HepG2 (cell line): Measurements from ENCODE around the gene CERS1. TPM values are rescaled to one million over a fixed set of nuclear protein-coding genes. Genes with fewer than 3 reads are reported as not detected.

Experiments
- ELK4 ChIP-seq: sonication (generic); formaldehyde crosslinking; IDR thresholded peaks from 2 replicates; pipeline ENCODE4 v1.9.0; 2021; ENCODE audit warnings: missing genetic modification reagents, borderline replicate concordance
- FOXA1 ChIP-seq, 2 experiments: fragments of 450-650 bp in 1 of 2; sonication (generic) in 1 of 2; formaldehyde crosslinking in 1 of 2; IDR thresholded peaks; 2 replicates each; pipeline versions ENCODE4 v1.4.0 to v1.6.1; 2016 to 2020; ENCODE audit warnings: missing genetic modification reagents in 1 of 2
- KDM3A ChIP-seq: IDR thresholded peaks from 2 replicates; pipeline ENCODE4 v1.6.1; 2018; ENCODE audit warnings: low read depth, missing compliant biosample characterization
- MEIS2 ChIP-seq: sonication (generic); formaldehyde crosslinking; IDR thresholded peaks from 2 replicates; pipeline ENCODE4 v1.9.0; 2021; ENCODE audit warnings: mild to moderate bottlenecking, missing genetic modification reagents
- MYC ChIP-seq: sonication (generic); formaldehyde crosslinking; IDR thresholded peaks from 2 replicates; pipeline ENCODE4 v1.9.0; 2021; ENCODE audit warnings: missing genetic modification reagents, borderline replicate concordance
- NR2F6 ChIP-seq, 2 experiments: IDR thresholded peaks; 2 replicates each; pipeline ENCODE4 v1.6.1; 2016; ENCODE audit warnings: antibody characterized with exemption in 1 of 2, mild to moderate bottlenecking in 1 of 2
- PRMT3 ChIP-seq: sonication (generic); formaldehyde crosslinking; IDR thresholded peaks from 2 replicates; pipeline ENCODE4 v1.8.1; 2022; ENCODE audit warnings: low read depth, mild to moderate bottlenecking, moderate library complexity, missing genetic modification reagents, borderline replicate concordance
- SALL1 ChIP-seq: sonication (generic); formaldehyde crosslinking; IDR thresholded peaks from 2 replicates; pipeline ENCODE4 v1.8.0; 2022; ENCODE audit warnings: mild to moderate bottlenecking, missing genetic modification reagents
- SP2 ChIP-seq: sonication (generic); formaldehyde crosslinking; IDR thresholded peaks from 2 replicates; pipeline ENCODE4 v1.5.1; 2020; ENCODE audit warnings: mild to moderate bottlenecking, missing genetic modification reagents
- ZNF10 ChIP-seq: sonication (generic); formaldehyde crosslinking; IDR thresholded peaks from 2 replicates; pipeline ENCODE4 v1.4.0; 2020; ENCODE audit warnings: mild to moderate bottlenecking, low read depth, missing genetic modification reagents, borderline replicate concordance
- ZNF20 ChIP-seq: sonication (generic); formaldehyde crosslinking; IDR thresholded peaks from 2 replicates; pipeline ENCODE4 v1.4.0; 2020; ENCODE audit warnings: mild to moderate bottlenecking, moderate library complexity, missing genetic modification reagents
- ZNF546 ChIP-seq: sonication (generic); formaldehyde crosslinking; conservative IDR thresholded peaks from 2 replicates; pipeline ENCODE4 v1.8.1; 2023; ENCODE audit warnings: mild to moderate bottlenecking, missing genetic modification reagents
- ZNF556 ChIP-seq: sonication (generic); formaldehyde crosslinking; IDR thresholded peaks from 2 replicates; pipeline ENCODE4 v1.4.0; 2020; ENCODE audit warnings: mild to moderate bottlenecking, missing genetic modification reagents, borderline replicate concordance
- ZNF598 ChIP-seq: sonication (generic); formaldehyde crosslinking; IDR thresholded peaks from 2 replicates; pipeline ENCODE4 v1.5.1; 2020; ENCODE audit warnings: mild to moderate bottlenecking, missing genetic modification reagents, borderline replicate concordance
- ZXDC ChIP-seq: sonication (generic); formaldehyde crosslinking; IDR thresholded peaks from 2 replicates; pipeline ENCODE4 v1.5.0; 2020; ENCODE audit warnings: mild to moderate bottlenecking, missing genetic modification reagents
- polyA plus RNA-seq, 8 experiments: library from polyadenylated mRNA; depleted of rRNA in 3 of 8; stranded (reverse) in 7 of 8; unstranded in 1 of 8; fragments of >200 nt; fragmentation: Illumina TruSeq in 4 of 8; extraction: Trizol in 4 of 8; gene quantifications; 2 replicates each; pipeline versions ENCODE4 v1.2.1 to v1.2.3, GENCODE V29; 2011 to 2016; ENCODE audit warnings: low read depth in 4 of 8, missing spikeins in 1 of 8, mixed read lengths in 1 of 8; ENCODE audit not compliant: insufficient read depth in 1 of 8
- total RNA-seq, 5 experiments: library from RNA; depleted of rRNA; stranded (reverse); fragments of >200 nt; fragmentation: Illumina TruSeq; extraction: Trizol; gene quantifications; 2 replicates each; pipeline ENCODE4 v1.2.3, GENCODE V29; 2016; ENCODE audit warnings: low read depth in 1 of 5
- TF ChIP-seq, protein P1 (sequence below): sonication (generic); formaldehyde crosslinking; IDR thresholded peaks from 2 replicates; pipeline ENCODE4 v1.4.0; 2020; ENCODE audit warnings: mild to moderate bottlenecking, missing genetic modification reagents
- TF ChIP-seq, protein P2 (sequence below): sonication (generic); formaldehyde crosslinking; IDR thresholded peaks from 2 replicates; pipeline ENCODE4 v1.4.0; 2020; ENCODE audit warnings: missing genetic modification reagents, borderline replicate concordance
- TF ChIP-seq, protein P3 (sequence below): sonication (generic); formaldehyde crosslinking; IDR thresholded peaks from 2 replicates; pipeline ENCODE4 v1.4.0; 2020; ENCODE audit warnings: missing genetic modification reagents

The CERS1 gene
- total and polyA plus RNA-seq, 2 of the 13 experiments (the other 11 are each of a cell fraction or from before 2014, with no cell fraction given) = 4.6 to 9.8 TPM

- TF ChIP-seq ZXDC (peak; percentile 33; the same call in 1 of the 2 replicates), MEIS2 (CRISPR knock-in tag) (0 out of 2 replicates have a peak, but pooled peaks have one; percentile 20), ELK4 (CRISPR knock-in tag) (no peak), ZNF556 (CRISPR knock-in tag) (no peak), SALL1 (CRISPR knock-in tag) (peak; percentile 47; the same call in 1 of the 2 replicates), ZNF20 (CRISPR knock-in tag) (no peak), ZNF598 (CRISPR knock-in tag) (no peak; the same call in 1 of the 2 replicates), PRMT3 (CRISPR knock-in tag) (no peak), ZNF546 (CRISPR knock-in tag) (no peak), SP2 (CRISPR knock-in tag) (peak; percentile 99), KDM3A (0 out of 2 replicates have a peak, but pooled peaks have one; percentile 14), ZNF10 (no peak), MYC (CRISPR knock-in tag) (peak; percentile 87; the same call in 1 of the 2 replicates), FOXA1 (IDR thresholded peaks at IDR 0.05) (no peak), FOXA1 (CRISPR knock-in tag; IDR thresholded peaks at IDR 0.05) (peak; percentile 85), NR2F6 (IDR thresholded peaks at IDR 0.05) (no peak), NR2F6 (CRISPR knock-in tag; IDR thresholded peaks at IDR 0.05) (no peak)
- TF ChIP-seq, protein P1, sequence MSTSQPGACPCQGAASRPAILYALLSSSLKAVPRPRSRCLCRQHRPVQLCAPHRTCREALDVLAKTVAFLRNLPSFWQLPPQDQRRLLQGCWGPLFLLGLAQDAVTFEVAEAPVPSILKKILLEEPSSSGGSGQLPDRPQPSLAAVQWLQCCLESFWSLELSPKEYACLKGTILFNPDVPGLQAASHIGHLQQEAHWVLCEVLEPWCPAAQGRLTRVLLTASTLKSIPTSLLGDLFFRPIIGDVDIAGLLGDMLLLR (CRISPR knock-in tag) = peak; percentile 67; the same call in 1 of the 2 replicates
- TF ChIP-seq, protein P2, sequence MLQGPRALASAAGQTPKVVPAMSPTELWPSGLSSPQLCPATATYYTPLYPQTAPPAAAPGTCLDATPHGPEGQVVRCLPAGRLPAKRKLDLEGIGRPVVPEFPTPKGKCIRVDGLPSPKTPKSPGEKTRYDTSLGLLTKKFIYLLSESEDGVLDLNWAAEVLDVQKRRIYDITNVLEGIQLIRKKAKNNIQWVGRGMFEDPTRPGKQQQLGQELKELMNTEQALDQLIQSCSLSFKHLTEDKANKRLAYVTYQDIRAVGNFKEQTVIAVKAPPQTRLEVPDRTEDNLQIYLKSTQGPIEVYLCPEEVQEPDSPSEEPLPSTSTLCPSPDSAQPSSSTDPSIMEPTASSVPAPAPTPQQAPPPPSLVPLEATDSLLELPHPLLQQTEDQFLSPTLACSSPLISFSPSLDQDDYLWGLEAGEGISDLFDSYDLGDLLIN (CRISPR knock-in tag) = 0 out of 2 replicates have a peak, but pooled peaks have one; percentile 14
- TF ChIP-seq, protein P3, sequence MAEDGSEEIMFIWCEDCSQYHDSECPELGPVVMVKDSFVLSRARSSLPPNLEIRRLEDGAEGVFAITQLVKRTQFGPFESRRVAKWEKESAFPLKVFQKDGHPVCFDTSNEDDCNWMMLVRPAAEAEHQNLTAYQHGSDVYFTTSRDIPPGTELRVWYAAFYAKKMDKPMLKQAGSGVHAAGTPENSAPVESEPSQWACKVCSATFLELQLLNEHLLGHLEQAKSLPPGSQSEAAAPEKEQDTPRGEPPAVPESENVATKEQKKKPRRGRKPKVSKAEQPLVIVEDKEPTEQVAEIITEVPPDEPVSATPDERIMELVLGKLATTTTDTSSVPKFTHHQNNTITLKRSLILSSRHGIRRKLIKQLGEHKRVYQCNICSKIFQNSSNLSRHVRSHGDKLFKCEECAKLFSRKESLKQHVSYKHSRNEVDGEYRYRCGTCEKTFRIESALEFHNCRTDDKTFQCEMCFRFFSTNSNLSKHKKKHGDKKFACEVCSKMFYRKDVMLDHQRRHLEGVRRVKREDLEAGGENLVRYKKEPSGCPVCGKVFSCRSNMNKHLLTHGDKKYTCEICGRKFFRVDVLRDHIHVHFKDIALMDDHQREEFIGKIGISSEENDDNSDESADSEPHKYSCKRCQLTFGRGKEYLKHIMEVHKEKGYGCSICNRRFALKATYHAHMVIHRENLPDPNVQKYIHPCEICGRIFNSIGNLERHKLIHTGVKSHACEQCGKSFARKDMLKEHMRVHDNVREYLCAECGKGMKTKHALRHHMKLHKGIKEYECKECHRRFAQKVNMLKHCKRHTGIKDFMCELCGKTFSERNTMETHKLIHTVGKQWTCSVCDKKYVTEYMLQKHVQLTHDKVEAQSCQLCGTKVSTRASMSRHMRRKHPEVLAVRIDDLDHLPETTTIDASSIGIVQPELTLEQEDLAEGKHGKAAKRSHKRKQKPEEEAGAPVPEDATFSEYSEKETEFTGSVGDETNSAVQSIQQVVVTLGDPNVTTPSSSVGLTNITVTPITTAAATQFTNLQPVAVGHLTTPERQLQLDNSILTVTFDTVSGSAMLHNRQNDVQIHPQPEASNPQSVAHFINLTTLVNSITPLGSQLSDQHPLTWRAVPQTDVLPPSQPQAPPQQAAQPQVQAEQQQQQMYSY (CRISPR knock-in tag) = 0 out of 2 replicates have a peak, but pooled peaks have one; percentile 8
Measured at GRCh38 chr19:18919086-18919899, 23.3 kb upstream of the CERS1 start, which contains the start of the genes COPE and DDX49 (continued).
